ENCODE data around the gene ATP6V0C. TPM values are rescaled to one million over a fixed set of nuclear protein-coding genes. Genes with fewer than 3 reads are reported as not detected.
A peak's percentile ranks its signal among the peaks of the same experiment; 100 is the strongest.

ATP6V0C gene
- total RNA-seq, 1 donor from 2014 or later = 8.2 TPM

GRCh38 chr16:2493605-2494004 lies 20.1 kb upstream of the ATP6V0C start:
- no peak for DNase-seq

DNA sequence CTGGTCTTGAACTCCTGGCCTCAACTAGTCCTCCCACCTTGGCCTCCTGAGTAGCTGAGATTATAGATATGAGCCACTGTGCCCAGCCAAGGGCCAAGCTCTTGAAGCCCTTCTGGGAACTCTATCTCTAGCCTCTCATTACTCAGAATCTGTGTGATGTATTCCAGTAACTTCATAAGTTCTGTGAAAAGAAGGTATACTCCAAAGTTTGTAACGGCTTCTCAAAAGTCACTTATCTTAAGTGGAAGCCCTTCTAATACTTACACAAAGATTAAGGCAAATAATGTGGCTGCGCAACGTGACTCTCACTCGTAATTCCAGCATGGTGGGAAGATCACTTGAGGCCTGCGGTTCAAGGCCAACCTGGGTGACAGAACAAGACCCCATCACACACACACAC lies 19.1 kb upstream of the ATP6V0C start:
- no peak for DNase-seq

- DNase-seq = no peak
Observed at GRCh38 chr16:2495041-2495440, 18.7 kb upstream of the ATP6V0C start.

GRCh38 chr16:2496223-2497115 lies 17.3 kb upstream of the ATP6V0C start:
- DNase-seq = no peak

DNA sequence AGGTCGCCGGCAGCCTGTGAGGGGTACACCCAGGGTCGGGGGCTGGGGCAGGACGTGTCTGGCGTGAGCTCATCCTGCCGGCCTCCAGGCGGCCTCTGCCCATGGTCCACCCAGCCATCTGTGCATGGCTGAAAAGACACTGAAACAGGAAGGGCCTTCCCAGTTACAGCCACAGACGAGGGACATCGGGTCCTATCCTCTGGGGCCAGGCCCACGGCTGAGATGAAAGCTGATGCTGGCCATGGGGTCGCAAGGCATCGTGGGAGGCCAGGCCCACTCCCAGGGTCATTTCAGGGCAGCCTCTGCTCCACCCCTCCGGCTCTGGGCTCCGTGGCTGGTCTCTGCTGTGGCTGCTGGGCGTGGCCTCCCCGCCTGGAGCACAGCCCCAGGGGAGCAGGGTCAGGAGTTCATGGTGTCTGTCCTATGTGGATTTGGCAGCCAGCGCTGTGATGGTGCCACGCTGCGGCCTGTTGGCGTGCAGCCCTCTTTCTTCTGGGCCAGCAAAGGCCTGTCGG lies 16.6 kb upstream of the ATP6V0C start:
- DNase-seq = no peak

DNA sequence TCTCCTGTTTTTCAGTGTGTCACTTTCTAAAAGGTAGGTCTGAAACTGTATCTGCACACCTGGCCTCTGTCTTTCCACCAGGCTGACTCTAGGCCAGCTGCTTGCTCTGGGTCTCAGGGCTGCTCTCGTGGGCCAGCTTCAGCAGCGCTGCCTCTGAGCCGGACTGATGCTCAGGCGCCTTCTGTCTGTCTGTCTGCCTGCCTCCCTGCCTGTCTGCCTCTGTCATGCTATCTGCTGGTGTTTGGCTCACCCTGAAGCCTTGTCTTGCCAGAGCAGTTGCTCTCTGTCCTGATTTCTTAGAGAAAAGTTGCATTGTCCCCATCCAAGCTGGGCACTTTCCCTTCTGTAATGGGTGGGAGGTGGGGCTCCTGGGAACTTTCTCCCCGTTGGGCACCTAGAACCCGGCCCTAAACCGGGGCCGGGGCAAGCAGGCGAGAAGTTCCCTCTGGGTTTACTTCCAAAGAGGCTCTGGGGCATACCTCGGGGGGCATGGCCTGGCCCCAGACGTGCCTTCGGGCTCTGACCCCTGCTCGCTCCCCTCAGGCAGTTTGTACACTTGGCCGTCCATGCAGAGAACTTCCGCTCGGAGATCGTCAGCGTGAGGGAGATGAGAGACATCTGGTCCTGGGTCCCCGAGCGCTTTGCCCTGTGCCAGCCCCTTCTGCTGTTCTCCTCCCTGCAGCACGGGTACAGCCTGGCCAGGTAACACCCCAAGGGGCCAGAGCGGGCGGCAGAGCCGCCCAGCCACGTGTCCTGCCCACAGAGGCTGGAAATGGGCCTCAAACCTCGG lies 15.9 kb upstream of the ATP6V0C start:
- DNase-seq = no peak

DNA sequence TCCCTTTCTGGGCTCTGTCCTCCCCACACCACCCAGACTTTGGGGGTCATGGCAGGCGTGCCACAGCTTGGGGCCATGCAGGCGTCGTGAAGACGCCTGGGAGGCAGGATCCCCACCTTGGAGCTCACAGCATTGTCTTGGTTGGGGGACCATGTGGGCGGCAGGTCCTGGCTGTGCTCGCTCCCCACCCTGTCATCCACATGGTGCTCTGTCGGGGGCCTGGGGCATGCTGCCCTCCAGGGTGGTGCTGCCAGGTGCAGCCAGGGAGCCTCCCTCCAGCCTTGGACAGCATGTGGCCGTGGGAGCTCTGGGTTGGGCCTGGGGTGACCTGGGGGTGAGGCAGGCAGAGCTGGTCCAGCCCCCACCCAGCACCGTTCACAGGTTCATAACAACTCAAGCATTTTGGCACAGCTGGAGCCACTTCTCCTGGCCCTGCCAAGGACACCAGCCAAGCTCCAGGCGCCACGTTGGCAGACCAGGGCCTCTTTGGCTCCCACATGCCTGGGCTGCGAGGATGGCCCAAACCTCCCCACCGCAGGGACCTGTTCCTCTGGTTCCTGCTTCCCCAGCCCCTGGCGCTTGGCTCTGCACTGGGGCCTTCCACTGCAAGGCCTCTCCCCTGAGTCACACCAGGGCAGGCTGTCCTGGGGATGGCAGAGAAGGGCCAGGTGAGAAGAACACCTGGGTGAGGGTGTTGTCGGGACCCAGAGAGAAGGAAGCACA lies 15.1 kb upstream of the ATP6V0C start:
- no peak for DNase-seq

DNA sequence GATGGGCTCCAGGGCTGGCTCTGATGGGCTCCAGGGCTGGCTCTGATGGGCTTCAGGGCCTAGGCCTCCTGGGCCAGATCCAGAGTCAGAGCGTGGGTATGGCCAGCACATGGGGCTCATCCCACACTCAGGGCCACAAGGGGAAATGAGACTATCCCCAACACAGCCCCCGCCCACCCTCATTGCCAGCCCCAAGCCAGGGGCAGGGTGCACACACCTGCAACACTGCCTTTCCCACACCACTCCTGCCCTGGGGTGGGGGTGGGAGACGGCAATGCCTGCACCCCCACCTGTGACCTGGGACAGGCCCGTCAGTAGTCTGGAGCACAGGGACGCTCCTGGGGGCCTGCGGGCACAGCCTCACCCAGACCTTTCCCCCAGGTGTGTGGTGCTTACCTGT lies 14.3 kb upstream of the ATP6V0C start:
- DNase-seq = no peak

- no peak for DNase-seq
Observed at GRCh38 chr16:2499890-2500429, 13.8 kb upstream of the ATP6V0C start.

- no peak for DNase-seq
Observed at GRCh38 chr16:2500430-2500917, 13.3 kb upstream of the ATP6V0C start.

- DNase-seq = peak; percentile 90
Observed at GRCh38 chr16:2500918-2501750, 12.6 kb upstream of the ATP6V0C start.

DNA sequence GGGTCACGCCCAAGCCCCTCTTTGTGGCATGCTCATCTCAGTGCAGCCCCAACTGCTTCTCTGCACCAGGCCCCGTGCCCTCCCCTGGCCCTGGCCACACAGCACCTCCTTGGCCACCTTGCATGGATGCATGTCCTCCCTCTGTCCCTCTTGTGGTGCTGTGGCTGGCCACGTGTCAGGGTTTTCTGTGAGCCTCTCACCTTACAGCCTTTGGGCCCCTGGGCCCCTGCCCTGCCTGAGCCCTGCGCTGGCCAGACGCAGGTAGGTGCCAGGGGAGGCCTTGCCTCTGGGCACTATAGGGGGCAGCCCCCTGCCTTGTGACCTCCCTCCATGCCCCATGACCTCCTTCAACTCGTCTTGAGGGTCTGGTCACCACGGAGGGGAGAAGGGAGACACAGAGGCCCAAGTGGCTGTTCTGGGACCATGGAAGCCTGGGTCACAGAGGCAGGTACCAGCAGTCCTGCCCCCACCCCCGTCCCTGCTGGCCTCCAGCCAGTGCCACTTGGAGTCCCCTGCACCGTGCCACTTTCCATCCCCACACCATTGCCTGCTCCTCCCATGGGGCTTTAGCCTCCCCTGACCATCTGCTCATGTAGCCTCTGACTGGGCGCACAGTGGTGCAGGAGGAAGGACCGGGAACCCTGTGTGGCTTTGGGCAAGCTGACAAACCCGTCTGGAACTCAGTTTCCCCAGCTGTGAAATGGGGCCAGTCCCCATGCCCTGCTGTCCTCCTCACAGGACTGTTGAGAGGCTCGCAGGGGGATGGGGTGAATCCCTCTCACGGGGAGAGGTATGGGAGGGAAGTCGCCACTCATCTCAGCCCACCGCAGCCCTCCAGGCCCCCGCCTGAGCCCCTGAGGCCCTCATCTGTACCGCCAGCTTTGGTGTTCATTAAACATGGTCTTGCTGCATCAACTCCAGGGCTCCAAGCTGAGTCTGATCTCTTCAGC lies 11.5 kb upstream of the ATP6V0C start:
- DNase-seq = no peak

DNA sequence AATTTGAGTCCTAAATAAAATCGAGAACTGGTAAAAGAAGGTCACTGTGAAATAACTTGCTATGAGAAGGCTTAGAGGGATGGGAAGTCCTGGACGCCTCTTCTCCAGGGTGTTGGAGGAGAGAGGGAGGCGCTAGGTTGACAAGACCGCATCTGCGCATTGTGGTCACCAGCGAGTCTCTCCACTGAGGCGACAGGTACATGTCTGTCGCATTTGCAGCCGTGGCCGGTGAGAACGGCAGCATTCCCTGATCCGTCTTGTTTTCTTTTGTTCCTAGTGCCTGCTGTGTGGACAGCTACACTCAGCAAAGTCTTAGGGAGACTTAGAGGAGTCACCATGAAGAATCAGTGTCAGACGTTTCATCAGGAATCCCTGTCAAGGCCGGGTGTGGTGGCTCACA lies 8.1 kb upstream of the ATP6V0C start:
- no peak for DNase-seq

- no peak for DNase-seq
Observed at GRCh38 chr16:2507052-2507659, 6.6 kb upstream of the ATP6V0C start.

DNA sequence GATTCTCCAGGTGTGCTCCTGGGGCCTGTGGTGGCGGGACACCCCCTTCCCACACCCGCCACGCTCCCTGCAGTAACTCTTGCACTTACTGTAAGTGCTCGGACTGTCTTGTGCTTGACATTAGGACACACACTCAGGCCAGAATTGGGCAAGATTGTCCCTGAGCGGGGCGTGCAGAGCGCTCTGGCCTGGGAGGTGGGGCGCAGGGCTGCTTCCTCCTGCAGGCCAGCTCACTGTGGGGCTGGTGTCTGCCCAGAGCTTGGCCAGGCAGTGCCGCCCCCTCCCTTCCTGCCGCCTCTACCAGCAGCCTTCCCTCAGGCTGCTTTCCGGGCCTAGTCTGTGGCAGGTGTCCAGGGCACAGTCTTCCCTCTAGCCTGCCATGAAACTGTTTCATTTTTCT lies 6.1 kb upstream of the ATP6V0C start:
- no peak for DNase-seq

GRCh38 chr16:2508722-2509400 lies 4.9 kb upstream of the ATP6V0C start:
- no peak for DNase-seq

- DNase-seq = peak; percentile 70
Observed at GRCh38 chr16:2511128-2511800, 2.5 kb upstream of the ATP6V0C start.

DNA sequence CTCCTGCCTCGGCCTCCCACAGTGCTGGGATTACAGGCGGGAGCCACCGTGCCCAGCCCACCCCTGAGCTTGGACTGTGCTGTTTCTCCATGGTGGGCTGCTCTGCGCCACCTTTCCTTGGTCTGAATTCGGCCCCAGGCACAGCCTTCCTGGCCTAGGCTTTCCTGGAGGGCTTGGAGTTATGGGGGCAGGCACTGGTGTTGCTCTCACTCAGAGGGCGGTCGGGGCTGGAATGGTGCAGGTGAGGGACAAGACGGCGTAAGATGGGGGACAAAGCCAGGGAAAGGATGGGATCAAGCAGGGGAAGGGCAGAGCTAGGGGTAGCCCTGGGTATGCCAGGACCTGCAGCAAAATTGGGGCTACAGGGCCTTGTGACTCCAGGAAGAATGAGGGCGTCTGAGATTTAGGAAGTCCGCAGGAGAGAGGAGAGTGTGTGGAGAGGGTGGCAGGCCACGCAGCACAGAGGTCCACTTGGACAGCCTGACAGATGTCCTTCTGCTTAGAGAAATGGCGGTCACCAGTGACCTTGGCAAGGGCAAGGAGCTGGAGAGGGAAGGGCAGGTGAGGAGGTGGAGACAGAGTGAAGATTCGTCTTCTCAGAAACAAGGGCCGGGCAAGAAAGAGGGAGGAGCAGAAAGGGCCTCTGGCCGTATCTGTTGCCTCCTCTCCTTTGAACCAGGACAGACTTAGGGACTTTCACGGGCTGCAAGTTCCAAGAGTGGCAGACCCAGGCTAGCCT lies 1.6 kb upstream of the ATP6V0C start:
- no peak for DNase-seq

Data from dermis blood vessel endothelial cell (primary cell).